K562 (cell line): Measurements from ENCODE around the gene CBLC. TPM values are rescaled to one million over a fixed set of nuclear protein-coding genes. Genes with fewer than 3 reads are reported as not detected.

ENCODE experiments used
- ATAC-seq: fragments of 200-7000 bp; cut with Tn5 transposase; 3 replicates; pipeline ENCODE4 v1.9.1; 2020; ENCODE audit warnings: moderate library complexity
- BruUV-seq: library from RNA; stranded (reverse); fragments of 400-500 nt; replicated peaks from 2 replicates; lab custom pipeline; 2021; lab: Mats Ljungman, UMichigan
- CTCF ChIA-PET: fragments of 300-600 bp; formaldehyde crosslinking; extraction: SDS; loops from one replicate; lab custom pipeline; 2021; ENCODE audit warnings: low intra/inter-chr PET ratio; lab: Yijun Ruan, JAX
- POLR2A ChIA-PET: fragments of 300-600, 350-650 bp; sonication (Branson Sonifier 250); formaldehyde crosslinking; extraction: SDS; loops from one replicate; lab custom pipeline; 2021; ENCODE audit warnings: antibody characterized with exemption, inconsistent platforms; lab: Yijun Ruan, JAX
- DNase-seq, 4 experiments: peaks; one replicate each; pipeline versions ENCODE4 v3.0.0 to v3.0.0-alpha.2; 2011 to 2018; ENCODE audit warnings: low spot score in 3 of 4, mixed read lengths in 3 of 4; ENCODE audit errors: extremely low read depth in 1 of 4
- FAIRE-seq: peaks from 2 replicates; lab custom pipeline; 2011; peaks lifted over from hg19 to GRCh38; lab: Jason Lieb, UNC
- H2AFZ ChIP-seq: 2 replicates; pipeline ENCODE4 v1.6.0; 2011; ENCODE audit warnings: low read depth, low read length, control low read depth, inconsistent platforms
- H3K27ac ChIP-seq: fragments of 200-600 bp; 3 replicates; pipeline ENCODE4 v1.8.0; 2011; ENCODE audit warnings: low read depth, mild to moderate bottlenecking, control low read depth, inconsistent platforms, low read length, moderate library complexity, mixed read lengths; ENCODE audit errors: extremely low read depth
- H3K27me3 ChIP-seq, 2 experiments: fragments of 300-600 bp in 1 of 2; 2 replicates in 1 of 2; 3 replicates in 1 of 2; pipeline versions ENCODE4 v1.6.0 to v1.8.0; 2011; ENCODE audit warnings: inconsistent platforms in 2 of 2, low read length in 2 of 2, mild to moderate bottlenecking in 1 of 2, mixed read lengths in 1 of 2, moderate library complexity in 1 of 2; ENCODE audit not compliant: control insufficient read depth in 2 of 2, insufficient read depth in 2 of 2
- H3K36me3 ChIP-seq: fragments of 300-600 bp; 3 replicates; pipeline ENCODE4 v1.8.0; 2011; ENCODE audit warnings: mild to moderate bottlenecking, low read length, inconsistent platforms; ENCODE audit not compliant: control insufficient read depth, insufficient read depth
- H3K4me1 ChIP-seq, 2 experiments: fragments of 200-600 bp in 1 of 2; replicated peaks in 1 of 2; 2 replicates in 1 of 2; 3 replicates in 1 of 2; pipeline versions ENCODE4 v1.5.1 to v1.8.0; 2011; ENCODE audit warnings: inconsistent platforms in 2 of 2, low read length in 2 of 2, mild to moderate bottlenecking in 1 of 2, mixed read lengths in 1 of 2, moderate library complexity in 1 of 2; ENCODE audit not compliant: control insufficient read depth in 2 of 2, insufficient read depth in 2 of 2
- H3K4me2 ChIP-seq: 2 replicates; pipeline ENCODE4 v1.6.1; 2011; ENCODE audit warnings: low read length, control low read depth, inconsistent platforms, mixed read lengths; ENCODE audit not compliant: insufficient read depth
- H3K4me3 ChIP-seq: fragments of 200-600 bp; sonication (generic), shearing (Covaris generic); 2 replicates; pipeline ENCODE4 v1.5.1; 2016; ENCODE audit warnings: control low read depth, inconsistent platforms
- H3K79me2 ChIP-seq: fragments of 200-600 bp; 3 replicates; pipeline ENCODE4 v1.8.0; 2011; ENCODE audit warnings: low read length, inconsistent platforms; ENCODE audit not compliant: control insufficient read depth, insufficient read depth
- H3K9ac ChIP-seq, 2 experiments: 2 replicates each; pipeline versions ENCODE4 v1.6.0 to v1.6.1; 2011; ENCODE audit warnings: low read depth in 2 of 2, low read length in 2 of 2, control low read depth in 1 of 2, inconsistent platforms in 1 of 2, mild to moderate bottlenecking in 1 of 2, mixed read lengths in 1 of 2; ENCODE audit not compliant: insufficient read depth in 1 of 2
- H3K9me1 ChIP-seq: one replicate; pipeline ENCODE4 v1.6.0; 2011; ENCODE audit warnings: inconsistent platforms, mild to moderate bottlenecking, low read length, moderate library complexity; ENCODE audit not compliant: control insufficient read depth, insufficient read depth
- H3K9me3 ChIP-seq: replicated peaks from 2 replicates; pipeline ENCODE4 v1.5.1; 2011; ENCODE audit warnings: low read depth, low read length, inconsistent platforms; ENCODE audit not compliant: control insufficient read depth, insufficient read depth
- H4K20me1 ChIP-seq: replicated peaks from 2 replicates; pipeline ENCODE4 v1.6.1; 2011; ENCODE audit warnings: low read length, inconsistent platforms, mixed read lengths; ENCODE audit not compliant: control insufficient read depth, insufficient read depth
- ARID2 ChIP-seq: fragments of 450-650 bp; IDR thresholded peaks from 2 replicates; pipeline ENCODE4 v1.6.1; 2017; ENCODE audit warnings: antibody characterized with exemption, mild to moderate bottlenecking
- ATF7 ChIP-seq: fragments of 450-650 bp; IDR thresholded peaks from 2 replicates; pipeline ENCODE4 v1.7.1; 2014; ENCODE audit warnings: mild to moderate bottlenecking, moderate library complexity
- CEBPG ChIP-seq, 3 experiments: fragments of 200-800 bp in 1 of 3; sonication (Bioruptor generic) in 1 of 3; sonication (generic) in 1 of 3; formaldehyde crosslinking in 1 of 3; IDR thresholded peaks in 2 of 3; conservative IDR thresholded peaks in 1 of 3; 2 replicates each; pipeline versions ENCODE4 v1.6.1 to v1.8.0; 2016 to 2022; ENCODE audit warnings: missing compliant biosample characterization in 2 of 3, missing genetic modification characterization in 2 of 3, mild to moderate bottlenecking in 1 of 3, missing genetic modification reagents in 1 of 3
- GABPB1 ChIP-seq: sonication (generic); formaldehyde crosslinking; IDR thresholded peaks from 2 replicates; pipeline ENCODE4 v1.8.0; 2022; ENCODE audit warnings: mild to moderate bottlenecking, missing genetic modification reagents
- KLF16 ChIP-seq: IDR thresholded peaks from 2 replicates; pipeline ENCODE4 v1.6.1; 2016; ENCODE audit warnings: antibody characterized with exemption
- POLR2AphosphoS2 ChIP-seq: IDR thresholded peaks from 2 replicates; pipeline ENCODE4 v1.6.1; 2012; ENCODE audit warnings: low read length, improper control_type of control experiment
- PPARD ChIP-seq: fragments of 250-450 bp; sonication (Bioruptor Pico); IDR thresholded peaks from 2 replicates; pipeline ENCODE4 v1.8.0; 2022; ENCODE audit warnings: inconsistent platforms, mild to moderate bottlenecking, moderate library complexity
- PYGO2 ChIP-seq: fragments of 450-650 bp; IDR thresholded peaks from 2 replicates; pipeline ENCODE4 v1.6.1; 2016; ENCODE audit warnings: mild to moderate bottlenecking, missing genetic modification characterization, moderate library complexity, missing compliant biosample characterization
- RAD21 ChIP-seq, 2 experiments: fragments of 250-450 bp in 1 of 2; fragments of 450-650 bp in 1 of 2; sonication (Bioruptor Pico) in 1 of 2; formaldehyde crosslinking in 1 of 2; IDR thresholded peaks in 1 of 2; conservative IDR thresholded peaks in 1 of 2; 2 replicates each; pipeline versions ENCODE4 v1.4.0 to v1.8.0; 2020 to 2022; ENCODE audit warnings: mild to moderate bottlenecking in 2 of 2, moderate library complexity in 1 of 2
- SMC3 ChIP-seq: conservative IDR thresholded peaks from 2 replicates; pipeline ENCODE4 v1.6.1; 2011; ENCODE audit warnings: low read depth, low read length, improper control_type of control experiment; ENCODE audit not compliant: insufficient read depth
- XRCC5 ChIP-seq: fragments of 200-400 bp; formaldehyde crosslinking; IDR thresholded peaks from 2 replicates; pipeline ENCODE4 v1.6.1; 2017; ENCODE audit warnings: low read depth, mild to moderate bottlenecking, low read length
- ZNF263 ChIP-seq: sonication (generic); formaldehyde crosslinking; IDR thresholded peaks from 2 replicates; pipeline ENCODE4 v1.8.0; 2022; ENCODE audit warnings: mild to moderate bottlenecking, missing genetic modification reagents, borderline replicate concordance
- ZNF408 ChIP-seq: fragments of 250-450 bp; sonication (Bioruptor Pico); IDR thresholded peaks from 2 replicates; pipeline ENCODE4 v1.4.0; 2020; ENCODE audit warnings: low read depth, mild to moderate bottlenecking, moderate library complexity
- WGBS: fragments of 100-300 bp; shearing (Covaris generic); methylation state at CpG from one replicate; pipeline ENCODE4 v1.1.6; 2016; ENCODE audit warnings: low coverage, mixed read lengths; ENCODE audit not compliant: insufficient coverage; ENCODE audit errors: missing lambda C conversion rate; 5-methylcytosine and 5-hydroxymethylcytosine counted together
- in situ Hi-C: fragments of 300-500 bp; cut with MboI; formaldehyde crosslinking; loops from 4 replicates; pipeline ENCODE4 v1.15.0; 2018; ENCODE audit warnings: inconsistent platforms, mixed read lengths
- intact Hi-C: fragments of 100-400 bp; cut with micrococcal nuclease; formaldehyde crosslinking; loops from 2 replicates; pipeline ENCODE4 v1.14.2; 2022
- polyA plus RNA-seq, 8 experiments: library from polyadenylated mRNA; depleted of rRNA in 4 of 8; stranded (reverse) in 5 of 8; unstranded in 3 of 8; fragments of >200 nt; fragmentation: Nextera tagmentation in 2 of 8; fragmentation: Illumina TruSeq in 1 of 8; extraction: Ambion mirVana in 2 of 8; extraction: Trizol in 1 of 8; gene quantifications; 2 replicates each; pipeline versions ENCODE4 v1.2.1 to v1.2.3, GENCODE V29; 2011 to 2014; ENCODE audit warnings: inconsistent platforms in 1 of 8, missing spikeins in 1 of 8
- total RNA-seq, 7 experiments: library from RNA; depleted of rRNA in 6 of 7; stranded (reverse); fragments of >200 nt in 6 of 7; fragmentation: Illumina TruSeq in 2 of 7; extraction: Trizol in 2 of 7; gene quantifications; 2 replicates each; pipeline versions ENCODE4 v1.2.1 to v1.2.3, GENCODE V29; 2011 to 2021; ENCODE audit warnings: low replicate concordance in 1 of 7
- TF ChIP-seq, protein P1 (sequence below), 3 experiments: IDR thresholded peaks in 2 of 3; conservative IDR thresholded peaks in 1 of 3; 2 replicates each; pipeline ENCODE4 v1.5.1; 2011 to 2012; ENCODE audit warnings: low read length in 3 of 3, mild to moderate bottlenecking in 3 of 3, control low read depth in 2 of 3, improper control_type of control experiment in 1 of 3, inconsistent platforms in 1 of 3, low read depth in 1 of 3, mixed read lengths in 1 of 3, moderate library complexity in 1 of 3; ENCODE audit not compliant: insufficient read depth in 2 of 3
- TF ChIP-seq, protein P2 (sequence below), 2 experiments: fragments of 450-650 bp in 1 of 2; sonication (generic) in 1 of 2; formaldehyde crosslinking in 1 of 2; IDR thresholded peaks in 1 of 2; conservative IDR thresholded peaks in 1 of 2; 2 replicates each; pipeline versions ENCODE4 v1.6.1 to v1.8.1; 2016 to 2023; ENCODE audit warnings: mild to moderate bottlenecking in 2 of 2, moderate library complexity in 2 of 2, inconsistent platforms in 1 of 2, missing genetic modification reagents in 1 of 2
- TF ChIP-seq, protein P3 (sequence below): sonication (generic); formaldehyde crosslinking; IDR thresholded peaks from 2 replicates; pipeline ENCODE4 v1.8.0; 2022; ENCODE audit warnings: mild to moderate bottlenecking, low read depth, missing genetic modification reagents

The CBLC gene
- total and polyA plus RNA-seq, 9 of the 15 experiments (the other 6 are each of a cell fraction or from before 2014, with no cell fraction given) = 0.09 TPM; not detected in 8

DNA sequence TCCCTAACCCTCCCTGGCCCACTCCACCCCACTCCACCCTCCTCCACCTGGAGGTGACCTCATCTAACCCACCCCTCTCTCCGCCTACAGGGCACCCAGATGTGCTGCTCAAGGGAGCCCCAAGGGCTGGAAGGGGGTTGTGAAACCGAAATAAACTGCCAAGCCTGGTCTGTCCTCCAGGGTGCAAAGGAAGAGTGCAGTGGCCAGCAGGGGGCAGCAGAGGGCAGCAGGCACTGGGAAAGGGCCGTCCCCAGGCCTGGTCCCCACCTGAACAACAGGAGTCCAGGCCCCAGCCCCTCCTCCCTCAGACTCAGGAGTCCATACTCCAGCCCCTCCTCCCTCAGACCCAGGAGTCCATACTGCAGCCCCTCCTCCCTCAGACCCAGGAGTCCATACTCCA lies 22.8 kb downstream of the CBLC start:
- Histone ChIP-seq H4K20me1 (no peaks in the 10 kb centered on the region), H3K9ac (0 out of 4 replicates have a peak overlapping the region, but pooled peaks of 1 of the 2 experiments have one; percentile 31), H3K4me3 (no peak overlapping the region), H3K36me3 (no peaks in the 10 kb centered on the region), H3K27me3 (peaks cover 14 to 24% of the 10 kb centered on the region in 2 experiments; a peak in 4 of 5 replicates), H3K27ac (no peak overlapping the region), H3K9me1 (no peaks in the 10 kb centered on the region), H3K4me1 (peaks cover 3 to 11% of the 10 kb centered on the region in 2 experiments; a peak in 2 of 5 replicates), H3K79me2 (no peaks in the 10 kb centered on the region), H3K4me2 (no peak overlapping the region), H3K9me3 (no peaks in the 10 kb centered on the region), H2AFZ (0 out of 2 replicates have a peak overlapping the region, but pooled peaks have one; percentile 17)
- ChIA-PET CTCF (interaction anchor here (0.5 to 2.3 kb wide), 5 partner anchors 15 to 538 kb away, joined by 3 to 20 read pairs (median 3); partner anchors contain the start of gene NECTIN2), POLR2A (no interaction called here)
- peak; percentile 76 for FAIRE-seq
- WGBS = 3% methylated on average over 3 of the region's 3 CpGs
- intact Hi-C loops = loop anchor here (1.0 kb wide), 1 partner anchor 45 kb away; no protein-coding TSS in a partner anchor
- peak; percentile 100 for ATAC-seq
- DNase-seq = peak; percentile 87 to 93 (median 91)
- in situ Hi-C loops = no loop called here
- BruUV-seq = no TSS peak
- no peak for TF ChIP-seq PYGO2 (tag)
- 0 out of 2 replicates have a peak, but pooled peaks have one; percentile 39 for TF ChIP-seq KLF16
- TF ChIP-seq ATF7 = peak; percentile 59; the same call in 1 of the 2 replicates
- peak; percentile 67 for TF ChIP-seq ARID2
- no peak for TF ChIP-seq ZNF408 (CRISPR knock-in tag)
- peak; percentile 73 for TF ChIP-seq CEBPG (CRISPR knock-in tag; IDR thresholded peaks at IDR 0.05)
- TF ChIP-seq CEBPG (tag; conservative IDR thresholded peaks at IDR 0.05 in 1 of 2, IDR thresholded peaks at IDR 0.05 in 1 of 2) = peak in 1 of 2 experiments; percentile 33; a peak in 1 of 4 replicates
- TF ChIP-seq POLR2AphosphoS2 = no peak
- TF ChIP-seq SMC3 = peak; percentile 95
- peak; percentile 86 for TF ChIP-seq XRCC5
- TF ChIP-seq GABPB1 (CRISPR knock-in tag) = peak; percentile 65; the same call in 1 of the 2 replicates
- no peak for TF ChIP-seq PPARD
- TF ChIP-seq, protein P1, sequence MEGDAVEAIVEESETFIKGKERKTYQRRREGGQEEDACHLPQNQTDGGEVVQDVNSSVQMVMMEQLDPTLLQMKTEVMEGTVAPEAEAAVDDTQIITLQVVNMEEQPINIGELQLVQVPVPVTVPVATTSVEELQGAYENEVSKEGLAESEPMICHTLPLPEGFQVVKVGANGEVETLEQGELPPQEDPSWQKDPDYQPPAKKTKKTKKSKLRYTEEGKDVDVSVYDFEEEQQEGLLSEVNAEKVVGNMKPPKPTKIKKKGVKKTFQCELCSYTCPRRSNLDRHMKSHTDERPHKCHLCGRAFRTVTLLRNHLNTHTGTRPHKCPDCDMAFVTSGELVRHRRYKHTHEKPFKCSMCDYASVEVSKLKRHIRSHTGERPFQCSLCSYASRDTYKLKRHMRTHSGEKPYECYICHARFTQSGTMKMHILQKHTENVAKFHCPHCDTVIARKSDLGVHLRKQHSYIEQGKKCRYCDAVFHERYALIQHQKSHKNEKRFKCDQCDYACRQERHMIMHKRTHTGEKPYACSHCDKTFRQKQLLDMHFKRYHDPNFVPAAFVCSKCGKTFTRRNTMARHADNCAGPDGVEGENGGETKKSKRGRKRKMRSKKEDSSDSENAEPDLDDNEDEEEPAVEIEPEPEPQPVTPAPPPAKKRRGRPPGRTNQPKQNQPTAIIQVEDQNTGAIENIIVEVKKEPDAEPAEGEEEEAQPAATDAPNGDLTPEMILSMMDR (IDR thresholded peaks at IDR 0.05 in 2 of 3, conservative IDR thresholded peaks at IDR 0.05 in 1 of 3; ENCODE audit: insufficient read depth in 2 of 3, low read depth in 1 of 3, low read length in 3 of 3) = peak; percentile 95 to 99 (median 99)
- TF ChIP-seq, protein P2, sequence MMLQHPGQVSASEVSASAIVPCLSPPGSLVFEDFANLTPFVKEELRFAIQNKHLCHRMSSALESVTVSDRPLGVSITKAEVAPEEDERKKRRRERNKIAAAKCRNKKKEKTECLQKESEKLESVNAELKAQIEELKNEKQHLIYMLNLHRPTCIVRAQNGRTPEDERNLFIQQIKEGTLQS (IDR thresholded peaks at IDR 0.05) = peak; percentile 40; the same call in 1 of the 2 replicates
- TF ChIP-seq, protein P2 (CRISPR knock-in tag; conservative IDR thresholded peaks at IDR 0.05) = no peak
- peak; percentile 82; the same call in 1 of the 2 replicates for TF ChIP-seq ZNF263 (CRISPR knock-in tag)
- peak; percentile 61 to 85 for TF ChIP-seq RAD21 (CRISPR knock-in tag; conservative IDR thresholded peaks at IDR 0.05 in 1 of 2, IDR thresholded peaks at IDR 0.05 in 1 of 2)
- TF ChIP-seq, protein P3, sequence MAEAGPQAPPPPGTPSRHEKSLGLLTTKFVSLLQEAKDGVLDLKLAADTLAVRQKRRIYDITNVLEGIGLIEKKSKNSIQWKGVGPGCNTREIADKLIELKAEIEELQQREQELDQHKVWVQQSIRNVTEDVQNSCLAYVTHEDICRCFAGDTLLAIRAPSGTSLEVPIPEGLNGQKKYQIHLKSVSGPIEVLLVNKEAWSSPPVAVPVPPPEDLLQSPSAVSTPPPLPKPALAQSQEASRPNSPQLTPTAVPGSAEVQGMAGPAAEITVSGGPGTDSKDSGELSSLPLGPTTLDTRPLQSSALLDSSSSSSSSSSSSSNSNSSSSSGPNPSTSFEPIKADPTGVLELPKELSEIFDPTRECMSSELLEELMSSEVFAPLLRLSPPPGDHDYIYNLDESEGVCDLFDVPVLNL (CRISPR knock-in tag) = no peak
